Mesothelial cell of epicardium (in vitro differentiated cells): ENCODE data around the gene MUSTN1. TPM values are rescaled to one million over a fixed set of nuclear protein-coding genes. Genes with fewer than 3 reads are reported as not detected.

ENCODE experiments used
- DNase-seq, 2 experiments: peaks; one replicate each; pipeline ENCODE4 v3.0.0; 2021; ENCODE audit warnings: low spot score in 2 of 2; ENCODE audit not compliant: unreplicated experiment in 2 of 2
- H3K27ac Mint-ChIP-seq: 2 replicates; pipeline ENCODE4 v1.8.0; 2021; ENCODE audit warnings: mixed read lengths
- H3K27me3 Mint-ChIP-seq: 2 replicates; pipeline ENCODE4 v1.8.0; 2021; ENCODE audit warnings: low read depth, mixed read lengths
- H3K36me3 Mint-ChIP-seq: 2 replicates; pipeline ENCODE4 v1.8.0; 2021; ENCODE audit warnings: mixed read lengths
- H3K4me1 Mint-ChIP-seq: 2 replicates; pipeline ENCODE4 v1.8.0; 2021; ENCODE audit warnings: mixed read lengths
- H3K4me3 Mint-ChIP-seq: 2 replicates; pipeline ENCODE4 v1.8.0; 2021; ENCODE audit warnings: mild to moderate bottlenecking, moderate library complexity, mixed read lengths
- H3K9me3 Mint-ChIP-seq: 2 replicates; pipeline ENCODE4 v1.8.0; 2021; ENCODE audit warnings: mixed read lengths
- total RNA-seq: library from RNA; stranded (reverse); gene quantifications from 3 replicates; pipeline ENCODE4 v1.2.1, GENCODE V29; 2021
- TF ChIP-seq, protein P1 (sequence below): fragments of 200-600 bp; sonication (generic); IDR thresholded peaks from one replicate; pipeline ENCODE4 v1.5.0; 2021; ENCODE audit warnings: antibody characterized with exemption; ENCODE audit not compliant: unreplicated experiment

The MUSTN1 gene
- 1.0 to 2.1 TPM in 2 of 3 replicates, not detected in the other for total RNA-seq

DNA sequence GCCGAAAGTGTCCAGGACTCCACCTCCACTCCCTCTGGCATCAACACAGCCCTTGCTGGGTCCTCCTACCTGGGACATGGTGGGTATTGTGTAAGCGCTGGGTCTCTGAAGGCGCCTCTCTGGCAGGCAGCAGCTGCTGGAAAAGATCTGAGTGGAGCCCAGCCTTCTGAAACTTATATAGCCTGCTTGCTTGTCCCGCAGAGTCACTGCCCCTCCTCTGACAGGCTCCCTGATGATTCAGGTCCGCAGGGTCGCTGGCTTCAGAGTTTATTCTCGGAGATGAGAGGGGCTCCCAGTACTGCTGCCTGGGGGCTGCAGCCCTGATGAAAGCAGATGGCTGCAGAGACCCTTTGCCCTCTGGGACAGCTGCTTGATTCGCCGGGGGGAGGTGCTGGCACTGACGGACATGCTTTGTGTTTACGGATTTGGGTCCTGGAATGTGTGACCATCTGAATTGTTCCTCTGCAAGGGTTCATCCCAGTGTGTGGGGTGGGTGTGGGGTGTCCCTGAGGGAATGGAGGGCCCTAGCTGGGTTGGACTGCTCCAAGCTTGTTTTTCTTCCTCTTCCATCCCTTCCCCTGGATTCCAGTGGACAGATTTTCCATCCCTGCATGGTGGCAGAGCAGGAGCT lies at the start of gene MUSTN1:
Gene MUSTN1 (minus strand): TSS at position 149 of the 631 bp plus-strand sequence. CDS start 71 bp downstream, at position 78.
- no peak within 1 kb of the TSS for H3K4me3 Mint-ChIP-seq
- TF ChIP-seq, protein P1, sequence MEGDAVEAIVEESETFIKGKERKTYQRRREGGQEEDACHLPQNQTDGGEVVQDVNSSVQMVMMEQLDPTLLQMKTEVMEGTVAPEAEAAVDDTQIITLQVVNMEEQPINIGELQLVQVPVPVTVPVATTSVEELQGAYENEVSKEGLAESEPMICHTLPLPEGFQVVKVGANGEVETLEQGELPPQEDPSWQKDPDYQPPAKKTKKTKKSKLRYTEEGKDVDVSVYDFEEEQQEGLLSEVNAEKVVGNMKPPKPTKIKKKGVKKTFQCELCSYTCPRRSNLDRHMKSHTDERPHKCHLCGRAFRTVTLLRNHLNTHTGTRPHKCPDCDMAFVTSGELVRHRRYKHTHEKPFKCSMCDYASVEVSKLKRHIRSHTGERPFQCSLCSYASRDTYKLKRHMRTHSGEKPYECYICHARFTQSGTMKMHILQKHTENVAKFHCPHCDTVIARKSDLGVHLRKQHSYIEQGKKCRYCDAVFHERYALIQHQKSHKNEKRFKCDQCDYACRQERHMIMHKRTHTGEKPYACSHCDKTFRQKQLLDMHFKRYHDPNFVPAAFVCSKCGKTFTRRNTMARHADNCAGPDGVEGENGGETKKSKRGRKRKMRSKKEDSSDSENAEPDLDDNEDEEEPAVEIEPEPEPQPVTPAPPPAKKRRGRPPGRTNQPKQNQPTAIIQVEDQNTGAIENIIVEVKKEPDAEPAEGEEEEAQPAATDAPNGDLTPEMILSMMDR, result no peak

DNA sequence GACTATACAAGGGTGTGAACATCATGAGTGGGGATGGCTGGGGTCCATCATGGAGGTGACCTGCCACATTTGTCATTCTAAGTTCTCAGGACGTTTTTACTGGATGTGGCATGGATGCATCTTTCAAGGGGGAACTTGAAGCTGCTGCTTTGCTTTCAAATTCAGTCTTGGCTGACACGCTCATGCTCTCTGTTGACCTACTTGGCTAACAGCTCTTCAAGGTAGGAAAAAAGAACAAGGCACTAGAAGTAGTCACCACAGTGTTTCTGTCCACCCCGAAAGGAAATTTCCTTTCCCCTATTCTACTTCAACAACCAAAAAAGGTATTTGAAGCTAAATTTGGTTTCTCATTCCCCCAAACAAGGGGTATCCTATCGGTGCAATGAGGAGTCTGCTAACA lies 47.6 kb upstream of the MUSTN1 start:
- H3K9me3 Mint-ChIP-seq, result peaks cover 13% of the 10 kb centered on the region
- H3K27me3 Mint-ChIP-seq, result no peaks in the 10 kb centered on the region
- H3K27ac Mint-ChIP-seq, result no peak overlapping the region
- TF ChIP-seq, protein P1, result no peak
- no peak overlapping the region for H3K4me3 Mint-ChIP-seq
- peaks cover 14% of the 10 kb centered on the region for H3K36me3 Mint-ChIP-seq
- H3K4me1 Mint-ChIP-seq, result no peaks in the 10 kb centered on the region
- DNase-seq, result no peak

More for the DNA sequence above, at the start of gene MUSTN1:
- Mint-ChIP-seq H3K27me3 (no peaks in the 10 kb centered on the region), H3K4me1 (peaks cover 2% of the 10 kb centered on the region), H3K27ac (no peak within 1 kb of the TSS), H3K9me3 (no peaks in the 10 kb centered on the region), H3K36me3 (peaks cover under 1% of the 10 kb centered on the region)
- DNase-seq, result no peak

DNA sequence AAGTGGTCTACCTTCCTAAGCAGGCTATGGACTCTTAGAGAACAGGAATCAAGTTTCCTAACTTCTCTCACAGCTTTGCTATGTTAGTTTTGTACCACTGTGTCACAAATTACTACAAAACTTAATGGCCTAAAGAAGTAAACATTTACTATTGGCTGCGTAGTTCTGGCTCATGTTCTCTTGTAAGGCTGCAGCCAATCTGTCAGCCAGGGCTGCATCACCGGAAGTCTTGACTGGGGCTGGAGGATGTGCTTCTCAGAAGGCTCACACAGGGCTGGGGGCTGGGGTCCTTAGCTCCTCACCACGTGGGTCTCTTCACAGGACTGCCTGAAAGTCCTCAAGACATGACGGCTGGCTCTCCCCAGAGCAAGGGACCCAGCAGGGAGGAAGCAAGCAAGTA lies 47.1 kb upstream of the MUSTN1 start:
- peaks cover 13% of the 10 kb centered on the region for H3K9me3 Mint-ChIP-seq
- no peaks in the 10 kb centered on the region for H3K27me3 Mint-ChIP-seq
- H3K4me3 Mint-ChIP-seq, result no peak overlapping the region
- no peak for DNase-seq
- no peak overlapping the region for H3K27ac Mint-ChIP-seq
- no peaks in the 10 kb centered on the region for H3K4me1 Mint-ChIP-seq
- H3K36me3 Mint-ChIP-seq, result peaks cover 14% of the 10 kb centered on the region
- TF ChIP-seq, protein P1, result no peak

DNA sequence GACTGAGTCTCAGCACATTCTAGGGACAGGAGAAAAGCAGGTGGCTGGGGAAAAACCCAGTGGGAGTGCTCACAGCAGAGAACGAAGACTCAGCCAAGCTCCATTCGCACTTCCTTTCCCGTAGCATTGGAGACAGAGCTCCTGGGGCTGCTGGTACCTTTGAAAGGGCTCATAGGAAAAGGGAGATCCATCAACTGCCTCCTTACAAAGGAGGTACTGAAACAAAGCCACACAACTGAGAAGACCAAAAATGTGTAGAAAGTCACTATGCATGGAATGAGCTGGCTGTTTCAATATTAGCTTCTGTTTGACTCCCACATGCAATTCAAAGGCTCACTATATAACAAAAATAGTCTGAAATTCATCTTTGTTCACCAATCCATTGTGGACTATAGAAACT lies 45.7 kb upstream of the MUSTN1 start:
- H3K4me3 Mint-ChIP-seq, result no peak overlapping the region
- TF ChIP-seq, protein P1, result no peak
- no peak for DNase-seq
- no peaks in the 10 kb centered on the region for H3K27me3 Mint-ChIP-seq
- no peak overlapping the region for H3K27ac Mint-ChIP-seq
- H3K9me3 Mint-ChIP-seq, result peaks cover 10% of the 10 kb centered on the region
- H3K4me1 Mint-ChIP-seq, result no peaks in the 10 kb centered on the region
- H3K36me3 Mint-ChIP-seq, result peaks cover 10% of the 10 kb centered on the region

DNA sequence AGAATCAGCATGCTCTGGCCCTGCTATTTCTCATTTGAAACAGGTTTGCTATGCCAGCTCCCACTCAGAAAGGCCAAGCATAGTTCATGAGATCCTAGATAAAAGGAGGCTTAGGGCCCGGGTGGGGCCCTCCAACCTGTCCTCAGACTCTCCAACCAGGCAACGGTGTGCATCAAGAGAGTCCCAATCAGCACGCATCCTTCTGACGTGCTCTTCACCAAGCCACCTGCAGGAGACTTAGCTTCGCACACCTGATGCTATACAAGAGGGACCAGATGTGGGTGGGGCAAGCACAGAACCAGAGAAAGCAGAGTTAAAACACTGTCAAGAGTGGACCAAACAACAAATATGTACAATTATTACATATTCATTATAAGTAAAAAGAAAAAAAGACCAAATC lies 45.2 kb upstream of the MUSTN1 start:
- Mint-ChIP-seq H3K4me1 (no peaks in the 10 kb centered on the region), H3K36me3 (peaks cover 6% of the 10 kb centered on the region), H3K4me3 (no peak overlapping the region), H3K27me3 (no peaks in the 10 kb centered on the region), H3K9me3 (peaks cover 6% of the 10 kb centered on the region), H3K27ac (no peak overlapping the region)
- no peak for DNase-seq
- TF ChIP-seq, protein P1, result no peak
